NCI-H2081 (cell line): ENCODE results near the gene HOXB8.

Experiments used
- DNase-seq, 2 experiments: peaks; one replicate each; lab custom pipeline; 2025; lab: John Stamatoyannopoulos, UW

Gene HOXB8

GRCh38 chr17:48615047-48615962 is at the start of gene HOXB8:
TSS of gene HOXB8 (minus strand) at chr17:48615292. CDS start at chr17:48614704, 588 bp downstream.
- DNase-seq = no peak

GRCh38 chr17:48663134-48663924 is 48.2 kb upstream of the HOXB8 start:
- DNase-seq = no peak

- DNase-seq = no peak
Measured at GRCh38 chr17:48655913-48656312, 40.8 kb upstream of the HOXB8 start.

- DNase-seq = no peak
Measured at GRCh38 chr17:48649741-48650140, 34.6 kb upstream of the HOXB8 start.

GRCh38 chr17:48647963-48648245 is 32.8 kb upstream of the HOXB8 start:
- DNase-seq = no peak

- no peak for DNase-seq
Measured at GRCh38 chr17:48647103-48647962, 32.2 kb upstream of the HOXB8 start.

- no peak for DNase-seq
Measured at GRCh38 chr17:48646183-48647102, 31.4 kb upstream of the HOXB8 start.

- DNase-seq = no peak
Measured at GRCh38 chr17:48645639-48646182, 30.6 kb upstream of the HOXB8 start.

- DNase-seq = no peak
Measured at GRCh38 chr17:48644910-48645557, 29.9 kb upstream of the HOXB8 start.

GRCh38 chr17:48644159-48644558 is 29.1 kb upstream of the HOXB8 start:
- no peak for DNase-seq

- DNase-seq = no peak
Measured at GRCh38 chr17:48643697-48644012, 28.6 kb upstream of the HOXB8 start.

- DNase-seq = no peak
Measured at GRCh38 chr17:48642843-48643696, 28.0 kb upstream of the HOXB8 start.

GRCh38 chr17:48642059-48642842 is 27.2 kb upstream of the HOXB8 start:
- DNase-seq = no peak

GRCh38 chr17:48641541-48642058 is 26.5 kb upstream of the HOXB8 start:
- no peak for DNase-seq

- DNase-seq = no peak
Measured at GRCh38 chr17:48640858-48641180, 25.7 kb upstream of the HOXB8 start.

- no peak for DNase-seq
Measured at GRCh38 chr17:48639982-48640857, 25.1 kb upstream of the HOXB8 start.

GRCh38 chr17:48639136-48639535 is 24.0 kb upstream of the HOXB8 start:
- no peak for DNase-seq
